Measurements from ENCODE around the gene XAB2.

DNA sequence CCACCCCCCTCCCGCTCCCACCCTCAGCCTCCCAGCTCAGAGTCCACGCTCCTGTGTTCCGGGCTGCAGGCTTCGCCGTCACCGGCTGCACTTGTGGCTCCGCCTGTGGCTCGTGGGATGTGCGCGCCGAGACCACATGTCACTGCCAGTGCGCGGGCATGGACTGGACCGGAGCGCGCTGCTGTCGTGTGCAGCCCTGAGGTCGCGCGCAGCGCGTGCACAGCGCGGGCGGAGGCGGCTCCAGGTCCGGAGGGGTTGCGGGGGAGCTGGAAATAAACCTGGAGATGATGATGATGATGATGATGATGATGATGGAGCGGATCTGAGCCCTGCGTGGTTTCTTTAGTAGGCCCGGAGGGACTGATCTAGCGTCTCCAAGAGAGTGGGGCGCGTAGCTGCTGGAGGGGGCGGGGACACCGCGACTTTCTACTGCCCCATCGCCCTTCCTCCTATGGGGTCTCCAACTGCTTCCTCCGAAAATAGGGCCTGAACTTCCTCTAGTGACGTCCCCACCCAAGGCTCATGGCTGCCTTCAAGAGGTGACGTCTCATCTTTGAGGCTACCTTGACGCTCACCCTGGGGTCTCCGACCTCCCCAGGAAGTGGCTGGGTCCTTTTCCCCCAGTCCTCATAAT lies 40.9 kb upstream of the XAB2 start:
- no peak for TF ChIP-seq POLR2A (IDR thresholded peaks at IDR 0.05; ENCODE audit: low read length)
- no peak for TF ChIP-seq GATA1 (IDR thresholded peaks at IDR 0.05; ENCODE audit: low read depth, low read length)

Measured in erythroblast (primary cell).